Retinal pigment epithelial cell (primary cell): ENCODE results near the gene CDH26.
A peak's percentile ranks its signal among the peaks of the same experiment; 100 is the strongest.
"Not testable (repeated sequence)": the region's sequence is repeated elsewhere in the genome, so short reads cannot be mapped to it uniquely, and the experiment has no call there.

Experiments
- DNase-seq: peaks from one replicate; pipeline ENCODE4 v3.0.0-alpha.2; 2010; ENCODE audit warnings: low read depth
- H3K4me3 ChIP-seq: 2 replicates; pipeline ENCODE4 v1.5.1; 2011; ENCODE audit warnings: mild to moderate bottlenecking, low read length, control low read depth, moderate library complexity
- CTCF ChIP-seq: conservative IDR thresholded peaks from 2 replicates; pipeline ENCODE4 v1.5.1; 2011; ENCODE audit warnings: low read depth, low read length, control low read depth, inconsistent platforms

The CDH26 gene

GRCh38 chr20:60036346-60036745, 78.1 kb downstream of the CDH26 start:
- no peak for TF ChIP-seq CTCF

GRCh38 chr20:60036746-60037499, 78.7 kb downstream of the CDH26 start:
- TF ChIP-seq CTCF: peak; percentile 51
- no peak overlapping the region for H3K4me3 ChIP-seq
- no peak for DNase-seq

More at GRCh38 chr20:60036346-60036745, 78.1 kb downstream of the CDH26 start:
- DNase-seq: no peak
- no peak overlapping the region for H3K4me3 ChIP-seq

- no peak overlapping the region for H3K4me3 ChIP-seq
- TF ChIP-seq CTCF: no peak
- no peak for DNase-seq
Measured at GRCh38 chr20:60038400-60039008, 80.3 kb downstream of the CDH26 start.

GRCh38 chr20:60039526-60039925, 81.3 kb downstream of the CDH26 start:
- H3K4me3 ChIP-seq: no peak overlapping the region
- TF ChIP-seq CTCF: no peak
- DNase-seq: no peak

- TF ChIP-seq CTCF: no peak
- DNase-seq: no peak
Measured at GRCh38 chr20:60040471-60041162, 82.4 kb downstream of the CDH26 start.

GRCh38 chr20:60041436-60042165, 83.4 kb downstream of the CDH26 start:
- not testable (repeated sequence) for H3K4me3 ChIP-seq
- peak; percentile 92 for DNase-seq

More at GRCh38 chr20:60040471-60041162, 82.4 kb downstream of the CDH26 start:
- no peak overlapping the region for H3K4me3 ChIP-seq

GRCh38 chr20:60043435-60043834, 85.2 kb downstream of the CDH26 start:
- DNase-seq: no peak
- TF ChIP-seq CTCF: no peak
- no peak overlapping the region for H3K4me3 ChIP-seq
